K562 (cell line): ENCODE measurements around the gene MLST8. TPM values are rescaled to one million over a fixed set of nuclear protein-coding genes. Genes with fewer than 3 reads are reported as not detected.
A peak's percentile ranks its signal among the peaks of the same experiment; 100 is the strongest.

Experiments
- ATF1 ChIP-seq, 2 experiments: fragments of 450-650 bp in 1 of 2; IDR thresholded peaks; 2 replicates each; pipeline ENCODE4 v1.6.1; 2016; ENCODE audit warnings: missing compliant biosample characterization in 1 of 2, missing genetic modification characterization in 1 of 2
- CBX1 ChIP-seq: sonication (generic); IDR thresholded peaks from 2 replicates; pipeline ENCODE4 v1.6.1; 2016; ENCODE audit warnings: antibody characterized with exemption, low read depth, mild to moderate bottlenecking
- CCNT2 ChIP-seq: IDR thresholded peaks from 2 replicates; pipeline ENCODE4 v1.6.1; 2011; ENCODE audit warnings: borderline replicate concordance, low read depth, mild to moderate bottlenecking, moderate library complexity, mixed read lengths, low read length; ENCODE audit not compliant: insufficient read length; ENCODE audit errors: extremely low read depth
- DIDO1 ChIP-seq: fragments of 450-650 bp; IDR thresholded peaks from 2 replicates; pipeline ENCODE4 v1.6.1; 2016; ENCODE audit warnings: low read depth, missing biosample characterization, missing genetic modification characterization
- FIP1L1 ChIP-seq: fragments of 200-400 bp; formaldehyde crosslinking; IDR thresholded peaks from 2 replicates; pipeline ENCODE4 v1.6.1; 2018; ENCODE audit warnings: mild to moderate bottlenecking, low read depth, low read length; ENCODE audit not compliant: poor library complexity, severe bottlenecking
- HMGN3 ChIP-seq: IDR thresholded peaks from 2 replicates; pipeline ENCODE4 v1.6.1; 2011; ENCODE audit warnings: borderline replicate concordance, low read depth, mild to moderate bottlenecking, mixed read lengths, low read length; ENCODE audit not compliant: insufficient read length; ENCODE audit errors: extremely low read depth
- HMGXB4 ChIP-seq: sonication (generic); formaldehyde crosslinking; IDR thresholded peaks from 2 replicates; pipeline ENCODE4 v1.8.1; 2023; ENCODE audit warnings: mild to moderate bottlenecking, missing genetic modification reagents
- ILF3 ChIP-seq: fragments of 450-650 bp; IDR thresholded peaks from 2 replicates; pipeline ENCODE4 v1.6.1; 2018; ENCODE audit warnings: antibody characterized with exemption, mild to moderate bottlenecking, moderate library complexity, borderline replicate concordance
- L3MBTL2 ChIP-seq: fragments of 450-650 bp; IDR thresholded peaks from 2 replicates; pipeline ENCODE4 v1.6.1; 2016; ENCODE audit warnings: mild to moderate bottlenecking, moderate library complexity
- MAX ChIP-seq: sonication (generic); formaldehyde crosslinking; IDR thresholded peaks from 2 replicates; pipeline ENCODE4 v1.9.0; 2022; ENCODE audit warnings: mild to moderate bottlenecking, missing genetic modification reagents
- RNF2 ChIP-seq: sonication (generic); IDR thresholded peaks from 2 replicates; pipeline ENCODE4 v1.6.1; 2016
- SMAD2 ChIP-seq: fragments of 150-350 bp; IDR thresholded peaks from 2 replicates; pipeline ENCODE4 v1.6.1; 2014; ENCODE audit warnings: low read depth, mild to moderate bottlenecking, low read length
- YY1 ChIP-seq, 3 experiments: IDR thresholded peaks; 2 replicates each; pipeline ENCODE4 v1.6.1; 2011; ENCODE audit warnings: low read length in 2 of 3, mild to moderate bottlenecking in 2 of 3, moderate library complexity in 2 of 3, borderline replicate concordance in 1 of 3, control low read depth in 1 of 3, low read depth in 1 of 3; ENCODE audit not compliant: insufficient read depth in 3 of 3, insufficient replicate concordance in 2 of 3, control insufficient read depth in 1 of 3, insufficient read length in 1 of 3; ENCODE audit errors: extremely low read depth in 1 of 3
- ZKSCAN1 ChIP-seq: fragments of 150-350 bp; IDR thresholded peaks from 2 replicates; pipeline ENCODE4 v1.6.1; 2016; ENCODE audit warnings: low read depth, low read length
- ZNF217 ChIP-seq: sonication (generic); formaldehyde crosslinking; IDR thresholded peaks from 2 replicates; pipeline ENCODE4 v1.8.0; 2022; ENCODE audit warnings: mild to moderate bottlenecking, missing genetic modification reagents
- polyA plus RNA-seq, 8 experiments: library from polyadenylated mRNA; depleted of rRNA in 4 of 8; stranded (reverse) in 5 of 8; unstranded in 3 of 8; fragments of >200 nt; fragmentation: Nextera tagmentation in 2 of 8; fragmentation: Illumina TruSeq in 1 of 8; extraction: Ambion mirVana in 2 of 8; extraction: Trizol in 1 of 8; gene quantifications; 2 replicates each; pipeline versions ENCODE4 v1.2.1 to v1.2.3, GENCODE V29; 2011 to 2014; ENCODE audit warnings: inconsistent platforms in 1 of 8, missing spikeins in 1 of 8
- total RNA-seq, 7 experiments: library from RNA; depleted of rRNA in 6 of 7; stranded (reverse); fragments of >200 nt in 6 of 7; fragmentation: Illumina TruSeq in 2 of 7; extraction: Trizol in 2 of 7; gene quantifications; 2 replicates each; pipeline versions ENCODE4 v1.2.1 to v1.2.3, GENCODE V29; 2011 to 2021; ENCODE audit warnings: low replicate concordance in 1 of 7

MLST8 gene
- total and polyA plus RNA-seq, 9 of the 15 experiments (the other 6 are each of a cell fraction or from before 2014, with no cell fraction given), result 1.5 to 116 (median 43.3) TPM

- TF ChIP-seq ZKSCAN1 (no peak), ZNF217 (CRISPR knock-in tag) (no peak), CBX1 (no peak), ATF1 (CRISPR knock-in tag; IDR thresholded peaks at IDR 0.05) (no peak), ATF1 (tag; IDR thresholded peaks at IDR 0.05) (no peak), ILF3 (no peak), SMAD2 (no peak), DIDO1 (tag) (no peak), RNF2 (0 out of 2 replicates have a peak, but pooled peaks have one; percentile 43), HMGXB4 (CRISPR knock-in tag) (peak; percentile 71; the same call in 1 of the 2 replicates), YY1 (IDR thresholded peaks at IDR 0.05; ENCODE audit: borderline replicate concordance in 1 of 3, control insufficient read depth in 1 of 3, extremely low read depth in 1 of 3, insufficient read depth in 3 of 3, insufficient read length in 1 of 3, insufficient replicate concordance in 2 of 3, low read depth in 1 of 3, low read length in 2 of 3) (no peak), MAX (peak; percentile 88), L3MBTL2 (peak; percentile 54; the same call in 1 of the 2 replicates), FIP1L1 (peak; percentile 23), HMGN3 (peak; percentile 63), CCNT2 (peak; percentile 81)
Observed at GRCh38 chr16:2178321-2179106, 26.7 kb upstream of the MLST8 start (continued).
